Adrenal gland (tissue), 5 donors: ENCODE results near the gene TKT.

ENCODE experiments used
- CTCF ChIP-seq, 6 experiments: fragments of 450-650 bp in 4 of 6; fragments of 200-600 bp in 2 of 6; sonication (generic) in 1 of 6; IDR thresholded peaks; 1 replicate in 5 of 6; 2 replicates in 1 of 6; pipeline versions ENCODE4 v1.5.1 to v1.8.0; 2016 to 2021; ENCODE audit warnings: antibody characterized with exemption in 6 of 6, mild to moderate bottlenecking in 2 of 6, moderate library complexity in 1 of 6
- POLR2A ChIP-seq, 2 donors: fragments of 450-650 bp; IDR thresholded peaks; one replicate each; pipeline ENCODE4 v1.6.1; 2017; ENCODE audit warnings: antibody characterized with exemption in 2 of 2, mild to moderate bottlenecking in 2 of 2, moderate library complexity in 1 of 2
- donor health status: DM: no; HTN: no; CAD: no.

GRCh38 chr3:53243165-53243564 lies 12.7 kb downstream of the TKT start:
- TF ChIP-seq CTCF (IDR thresholded peaks at IDR 0.05): peak in 1 of 6 experiments; percentile 2
- no peak for TF ChIP-seq POLR2A (IDR thresholded peaks at IDR 0.05)
